Measurements from ENCODE around the gene SIAH2.

- TF ChIP-seq ARNT (IDR thresholded peaks at IDR 0.05) (no peak), SUZ12 (IDR thresholded peaks at IDR 0.05) (no peak)
These were observed 2.4 kb downstream of the SIAH2 start for GRCh38 chr3:150760431-150761200.
